Fibroblast of lung (primary cell): ENCODE results near the gene FGFBP2. TPM values are rescaled to one million over a fixed set of nuclear protein-coding genes. Genes with fewer than 3 reads are reported as not detected.

ENCODE experiments used
- DNase-seq, 2 donors: peaks; one replicate each; pipeline versions ENCODE4 v3.0.0 to v3.0.0-alpha.2; 2010; ENCODE audit warnings: low read depth in 2 of 2
- H2AFZ ChIP-seq: 2 replicates; pipeline ENCODE4 v1.5.1; 2012; ENCODE audit warnings: low read length, control low read depth, inconsistent platforms
- H3K27ac ChIP-seq: 2 replicates; pipeline ENCODE4 v1.5.1; 2011; ENCODE audit warnings: low read length, control low read depth; ENCODE audit not compliant: insufficient read depth
- H3K27me3 ChIP-seq: 2 replicates; pipeline ENCODE4 v1.5.1; 2011; ENCODE audit warnings: mild to moderate bottlenecking, low read length; ENCODE audit not compliant: control insufficient read depth, insufficient read depth
- H3K36me3 ChIP-seq: 2 replicates; pipeline ENCODE4 v1.5.1; 2011; ENCODE audit warnings: low read length; ENCODE audit not compliant: control insufficient read depth, insufficient read depth
- H3K4me1 ChIP-seq: 2 replicates; pipeline ENCODE4 v1.5.1; 2011; ENCODE audit warnings: low read length; ENCODE audit not compliant: control insufficient read depth, insufficient read depth; ENCODE audit errors: extremely low read depth
- H3K4me2 ChIP-seq: 2 replicates; pipeline ENCODE4 v1.5.1; 2011; ENCODE audit warnings: low read length, control low read depth; ENCODE audit not compliant: insufficient read depth; ENCODE audit errors: extremely low read depth
- H3K4me3 ChIP-seq, 4 experiments: fragments of 200-600 bp in 1 of 4; sonication (generic) in 1 of 4; replicated peaks in 1 of 4; 2 replicates each; pipeline ENCODE4 v1.5.1; 2011 to 2016; ENCODE audit warnings: low read length in 4 of 4, low read depth in 3 of 4, mild to moderate bottlenecking in 3 of 4, control low read depth in 2 of 4, inconsistent platforms in 1 of 4, mixed read lengths in 1 of 4; ENCODE audit not compliant: insufficient read depth in 1 of 4; ENCODE audit errors: control extremely low read depth in 1 of 4
- H3K79me2 ChIP-seq: 2 replicates; pipeline ENCODE4 v1.5.1; 2012; ENCODE audit warnings: mild to moderate bottlenecking, low read length, inconsistent platforms; ENCODE audit not compliant: control insufficient read depth, insufficient read depth
- H3K9ac ChIP-seq: 2 replicates; pipeline ENCODE4 v1.5.1; 2011; ENCODE audit warnings: mild to moderate bottlenecking, low read length, control low read depth; ENCODE audit not compliant: insufficient read depth
- H3K9me3 ChIP-seq: 2 replicates; pipeline ENCODE4 v1.5.1; 2012; ENCODE audit warnings: low read depth, low read length; ENCODE audit not compliant: control insufficient read depth, insufficient read depth
- H4K20me1 ChIP-seq: 2 replicates; pipeline ENCODE4 v1.5.1; 2011; ENCODE audit warnings: low read length; ENCODE audit not compliant: control insufficient read depth, insufficient read depth; ENCODE audit errors: extremely low read depth
- EZH2 ChIP-seq: IDR thresholded peaks from 2 replicates; pipeline ENCODE4 v1.5.1; 2012; ENCODE audit warnings: low read length, control low read depth, mild to moderate bottlenecking; ENCODE audit errors: missing control alignments
- polyA plus RNA-seq, 2 donors: library from polyadenylated mRNA; depleted of rRNA in 1 of 2; stranded (reverse) in 1 of 2; unstranded in 1 of 2; fragments of >200 nt; gene quantifications; 2 replicates each; pipeline ENCODE4 v1.2.1, GENCODE V29; 2011 to 2012; ENCODE audit warnings: missing spikeins in 1 of 2
- total RNA-seq: library from RNA; depleted of rRNA; stranded (reverse); fragments of >200 nt; gene quantifications from 2 replicates; pipeline ENCODE4 v1.2.1, GENCODE V29; 2014
- TF ChIP-seq, protein P1 (sequence below), 2 donors: IDR thresholded peaks in 1 of 2; conservative IDR thresholded peaks in 1 of 2; 1 replicate in 1 of 2; 2 replicates in 1 of 2; pipeline ENCODE4 v1.5.1; 2011 to 2012; ENCODE audit warnings: low read length in 2 of 2, control low read depth in 1 of 2, inconsistent platforms in 1 of 2, low read depth in 1 of 2, mild to moderate bottlenecking in 1 of 2

Gene FGFBP2
- total and polyA plus RNA-seq, 2 donors (not counting 1 experiment from before 2014, with no cell fraction given): 0.09 TPM; not detected in 1

GRCh38 chr4:15968551-15969300 lies 5.8 kb upstream of the FGFBP2 start:
- Histone ChIP-seq H2AFZ (no peak overlapping the region), H4K20me1 (no peaks in the 10 kb centered on the region), H3K9ac (no peak overlapping the region), H3K36me3 (no peaks in the 10 kb centered on the region), H3K9me3 (no peaks in the 10 kb centered on the region), H3K4me2 (no peak overlapping the region), H3K27ac (no peak overlapping the region), H3K4me3 (no peak overlapping the region), H3K4me1 (no peaks in the 10 kb centered on the region), H3K27me3 (peaks cover 5% of the 10 kb centered on the region), H3K79me2 (no peaks in the 10 kb centered on the region)
- DNase-seq: no peak
- TF ChIP-seq, protein P1, sequence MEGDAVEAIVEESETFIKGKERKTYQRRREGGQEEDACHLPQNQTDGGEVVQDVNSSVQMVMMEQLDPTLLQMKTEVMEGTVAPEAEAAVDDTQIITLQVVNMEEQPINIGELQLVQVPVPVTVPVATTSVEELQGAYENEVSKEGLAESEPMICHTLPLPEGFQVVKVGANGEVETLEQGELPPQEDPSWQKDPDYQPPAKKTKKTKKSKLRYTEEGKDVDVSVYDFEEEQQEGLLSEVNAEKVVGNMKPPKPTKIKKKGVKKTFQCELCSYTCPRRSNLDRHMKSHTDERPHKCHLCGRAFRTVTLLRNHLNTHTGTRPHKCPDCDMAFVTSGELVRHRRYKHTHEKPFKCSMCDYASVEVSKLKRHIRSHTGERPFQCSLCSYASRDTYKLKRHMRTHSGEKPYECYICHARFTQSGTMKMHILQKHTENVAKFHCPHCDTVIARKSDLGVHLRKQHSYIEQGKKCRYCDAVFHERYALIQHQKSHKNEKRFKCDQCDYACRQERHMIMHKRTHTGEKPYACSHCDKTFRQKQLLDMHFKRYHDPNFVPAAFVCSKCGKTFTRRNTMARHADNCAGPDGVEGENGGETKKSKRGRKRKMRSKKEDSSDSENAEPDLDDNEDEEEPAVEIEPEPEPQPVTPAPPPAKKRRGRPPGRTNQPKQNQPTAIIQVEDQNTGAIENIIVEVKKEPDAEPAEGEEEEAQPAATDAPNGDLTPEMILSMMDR (conservative IDR thresholded peaks at IDR 0.05 in 1 of 2, IDR thresholded peaks at IDR 0.05 in 1 of 2; ENCODE audit: low read depth in 1 of 2, low read length in 2 of 2): no peak
- TF ChIP-seq EZH2: no peak

GRCh38 chr4:15965325-15965724 lies 2.4 kb upstream of the FGFBP2 start:
- Histone ChIP-seq H3K27ac (no peak overlapping the region), H4K20me1 (no peaks in the 10 kb centered on the region), H3K9me3 (no peaks in the 10 kb centered on the region), H3K4me1 (no peaks in the 10 kb centered on the region), H3K79me2 (no peaks in the 10 kb centered on the region), H3K4me2 (no peak overlapping the region), H3K27me3 (no peaks in the 10 kb centered on the region), H3K4me3 (no peak overlapping the region), H3K36me3 (no peaks in the 10 kb centered on the region), H3K9ac (no peak overlapping the region), H2AFZ (no peak overlapping the region)
- TF ChIP-seq EZH2: no peak
- TF ChIP-seq, protein P1 (conservative IDR thresholded peaks at IDR 0.05 in 1 of 2, IDR thresholded peaks at IDR 0.05 in 1 of 2; ENCODE audit: low read depth in 1 of 2, low read length in 2 of 2): no peak
- no peak for DNase-seq

DNA sequence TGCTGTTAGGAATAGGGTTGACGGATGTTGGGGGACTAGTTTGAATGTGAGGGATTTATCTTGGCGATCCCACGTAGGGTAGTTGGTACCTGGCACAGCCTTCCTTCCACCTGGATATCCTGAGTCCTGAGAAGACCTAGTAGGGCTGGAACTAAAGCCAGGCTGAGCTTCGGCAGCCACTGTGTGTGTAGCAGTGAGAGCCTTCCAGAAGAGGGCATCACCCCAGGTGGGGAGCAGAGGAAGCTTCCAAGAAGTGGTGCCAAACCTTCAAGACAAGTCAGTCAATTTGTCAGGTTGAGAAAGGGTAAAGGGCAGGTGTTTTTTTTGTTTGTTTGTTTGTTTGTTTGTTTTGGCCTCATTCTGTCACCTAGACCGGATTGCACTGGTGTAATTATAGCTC lies 1.2 kb upstream of the FGFBP2 start:
- Histone ChIP-seq H3K27me3 (no peaks in the 10 kb centered on the region), H3K27ac (no peak overlapping the region), H3K36me3 (no peaks in the 10 kb centered on the region), H3K4me2 (no peak overlapping the region), H3K4me3 (no peak overlapping the region), H3K9ac (no peak overlapping the region), H4K20me1 (no peaks in the 10 kb centered on the region), H3K9me3 (no peaks in the 10 kb centered on the region), H2AFZ (no peak overlapping the region), H3K79me2 (no peaks in the 10 kb centered on the region), H3K4me1 (no peaks in the 10 kb centered on the region)
- TF ChIP-seq EZH2: no peak
- no peak for DNase-seq
